Natural killer cell (primary cell): ENCODE results near the gene SRSF2. TPM values are rescaled to one million over a fixed set of nuclear protein-coding genes. Genes with fewer than 3 reads are reported as not detected.

Source experiments
- ATAC-seq, 3 donors: fragments of 150-1000 bp in 2 of 3; fragments of 200-7000 bp in 1 of 3; cut with Tn5 transposase; 1 replicate in 1 of 3; 2 replicates in 2 of 3; pipeline ENCODE4 v1.10.0; 2021; ENCODE audit warnings: mild to moderate bottlenecking in 2 of 3, moderate library complexity in 2 of 3
- DNase-seq, 2 donors: peaks; one replicate each; pipeline versions ENCODE4 v3.0.0 to v3.0.0-alpha.2; 2013 to 2021; ENCODE audit warnings: mixed read lengths in 1 of 2
- H3K27ac ChIP-seq: one replicate; pipeline ENCODE4 v1.5.1; 2013; ENCODE audit warnings: mild to moderate bottlenecking, low read length
- H3K27me3 ChIP-seq: one replicate; pipeline ENCODE4 v1.6.1; 2013; ENCODE audit warnings: low read length; ENCODE audit not compliant: control insufficient read depth, insufficient read depth
- H3K36me3 ChIP-seq: one replicate; pipeline ENCODE4 v1.6.1; 2013; ENCODE audit warnings: low read length; ENCODE audit not compliant: control insufficient read depth, insufficient read depth
- H3K4me1 ChIP-seq: one replicate; pipeline ENCODE4 v1.6.1; 2013; ENCODE audit warnings: low read length; ENCODE audit not compliant: control insufficient read depth, insufficient read depth
- H3K4me3 ChIP-seq: one replicate; pipeline ENCODE4 v1.5.1; 2013; ENCODE audit warnings: low read length
- H3K9me3 ChIP-seq: one replicate; pipeline ENCODE4 v1.6.1; 2013; ENCODE audit warnings: low read length; ENCODE audit not compliant: control insufficient read depth, insufficient read depth
- H3K27ac Mint-ChIP-seq, 2 donors: one replicate each; pipeline ENCODE4 v1.8.0; 2022; ENCODE audit warnings: mild to moderate bottlenecking in 2 of 2, mixed read lengths in 2 of 2, moderate library complexity in 1 of 2
- H3K27me3 Mint-ChIP-seq, 2 donors: one replicate each; pipeline ENCODE4 v1.8.0; 2022; ENCODE audit warnings: low read depth in 2 of 2, mixed read lengths in 2 of 2
- H3K36me3 Mint-ChIP-seq: one replicate; pipeline ENCODE4 v1.8.0; 2022; ENCODE audit warnings: mixed read lengths
- H3K4me1 Mint-ChIP-seq, 2 donors: one replicate each; pipeline ENCODE4 v1.8.0; 2022; ENCODE audit warnings: mixed read lengths in 2 of 2
- H3K4me3 Mint-ChIP-seq: one replicate; pipeline ENCODE4 v1.8.0; 2022; ENCODE audit warnings: mild to moderate bottlenecking, moderate library complexity, mixed read lengths
- H3K9me3 Mint-ChIP-seq, 2 donors: one replicate each; pipeline ENCODE4 v1.8.0; 2022; ENCODE audit warnings: mixed read lengths in 2 of 2
- CTCF ChIP-seq: fragments of 200-600 bp; IDR thresholded peaks from one replicate; pipeline ENCODE4 v1.8.0; 2022; ENCODE audit warnings: antibody characterized with exemption
- WGBS: methylation state at CpG from one replicate; pipeline ENCODE4 v1.1.7; 2013; ENCODE audit warnings: missing lambda C conversion rate; ENCODE audit not compliant: insufficient coverage; 5-methylcytosine and 5-hydroxymethylcytosine counted together
- intact Hi-C: fragments of 100-400 bp; cut with micrococcal nuclease; formaldehyde crosslinking; loops from one replicate; pipeline ENCODE4 v1.14.2; 2022
- total RNA-seq, 4 donors: library from RNA; stranded (reverse); fragments of 120-200 nt in 1 of 4; gene quantifications; one replicate each; pipeline versions ENCODE4 v1.2.3 to v1.2.4, GENCODE V29; 2013 to 2022

SRSF2 gene
- total RNA-seq, 3 donors from 2014 or later (not counting 1 experiment from before 2014, with no cell fraction given) = 402 to 548 (median 503) TPM

GRCh38 chr17:76737676-76738467 lies 741 bp upstream of the SRSF2 start, which contains the start of gene MFSD11:
MFSD11 (plus strand) TSS chr17:76738119; CDS start chr17:76738353, 234 bp downstream.
- Histone ChIP-seq H3K27ac (peak within 1 kb of the TSS; percentile 98), H3K9me3 (no peaks in the 10 kb centered on the region), H3K36me3 (peaks cover 38% of the 10 kb centered on the region), H3K27me3 (no peaks in the 10 kb centered on the region), H3K4me3 (peak within 1 kb of the TSS; percentile 81), H3K4me1 (peaks cover 23% of the 10 kb centered on the region)
- H3K27ac Mint-ChIP-seq = peak within 1 kb of the TSS; percentile 99
- no peaks in the 10 kb centered on the region for H3K27me3 Mint-ChIP-seq
- WGBS = under 1% methylated on average over 55 of the region's 57 CpGs
- peak within 1 kb of the TSS; percentile 96 for H3K4me3 Mint-ChIP-seq
- no peak for TF ChIP-seq CTCF
- ATAC-seq (peak; percentile 59 to 82 (median 69)), DNase-seq (peak; percentile 91 to 97)
- intact Hi-C loops = loop anchor here (1.0 to 10.0 kb wide), 3 partner anchors 22 to 473 kb away; partner anchors contain the start of gene UBALD2
- H3K36me3 Mint-ChIP-seq = peaks cover 35% of the 10 kb centered on the region
- peaks cover 53 to 54% of the 10 kb centered on the region in 2 donors for H3K4me1 Mint-ChIP-seq
- no peaks in the 10 kb centered on the region for H3K9me3 Mint-ChIP-seq

- Histone ChIP-seq H3K9me3 (no peaks in the 10 kb centered on the region), H3K4me1 (peaks cover 27% of the 10 kb centered on the region), H3K27me3 (no peaks in the 10 kb centered on the region), H3K27ac (peak overlapping the region; percentile 98), H3K36me3 (peaks cover 43% of the 10 kb centered on the region), H3K4me3 (peak overlapping the region; percentile 81)
- Mint-ChIP-seq H3K36me3 (peaks cover 29% of the 10 kb centered on the region), H3K4me1 (peaks cover 53 to 62% of the 10 kb centered on the region in 2 donors), H3K27me3 (no peaks in the 10 kb centered on the region), H3K27ac (peak overlapping the region; percentile 99 to 100), H3K9me3 (no peaks in the 10 kb centered on the region), H3K4me3 (peak overlapping the region; percentile 96)
- ATAC-seq (peak; percentile 8 to 16 (median 14)), DNase-seq (peak; percentile 64 to 83)
- no peak for TF ChIP-seq CTCF
- WGBS = under 1% methylated on average over 117 of the region's 117 CpGs
- intact Hi-C loops = loop anchor here (1.0 to 10.0 kb wide), 3 partner anchors 20 to 472 kb away; partner anchors contain the start of gene UBALD2
These were observed 616 bp downstream of the SRSF2 start for GRCh38 chr17:76736349-76737081.

- H3K36me3 ChIP-seq = peaks cover 48% of the 10 kb centered on the region
- 2% methylated on average over 19 of the region's 20 CpGs for WGBS
- H3K27ac Mint-ChIP-seq = peak overlapping the region; percentile 99 to 100
- peak overlapping the region; percentile 81 for H3K4me3 ChIP-seq
- peak in 1 of 2 donors; percentile 33 for DNase-seq
- no peaks in the 10 kb centered on the region for H3K9me3 Mint-ChIP-seq
- no peak for TF ChIP-seq CTCF
- H3K4me1 ChIP-seq = peaks cover 27% of the 10 kb centered on the region
- H3K27ac ChIP-seq = peak overlapping the region; percentile 98
- H3K36me3 Mint-ChIP-seq = peaks cover 29% of the 10 kb centered on the region
- peak overlapping the region; percentile 94 for H3K4me3 Mint-ChIP-seq
- H3K4me1 Mint-ChIP-seq = peaks cover 53 to 61% of the 10 kb centered on the region in 2 donors
- ATAC-seq = no peak
- intact Hi-C loops = loop anchor here (1.0 to 10.0 kb wide), 2 partner anchors 8 to 471 kb away; partner anchors contain the start of gene UBALD2
- no peaks in the 10 kb centered on the region for H3K9me3 ChIP-seq
- H3K27me3 Mint-ChIP-seq = no peaks in the 10 kb centered on the region
- H3K27me3 ChIP-seq = no peaks in the 10 kb centered on the region
These were observed 1.4 kb downstream of the SRSF2 start for GRCh38 chr17:76735586-76736348.
